Mesendoderm (in vitro differentiated cells): Measurements from ENCODE around the gene SMURF1.

ENCODE experiments used
- DNase-seq: peaks from one replicate; pipeline ENCODE4 v3.0.0; 2013
- H2AK5ac ChIP-seq: 2 replicates; pipeline ENCODE4 v1.6.1; 2013; ENCODE audit warnings: low read length, inconsistent platforms
- H2BK120ac ChIP-seq: 2 replicates; pipeline ENCODE4 v1.6.1; 2013; ENCODE audit warnings: low read depth, mild to moderate bottlenecking, low read length, moderate library complexity, mixed read lengths
- H2BK15ac ChIP-seq: replicated peaks from 2 replicates; pipeline ENCODE4 v1.6.1; 2013; ENCODE audit warnings: low read depth, mild to moderate bottlenecking, moderate library complexity
- H2BK5ac ChIP-seq: 2 replicates; pipeline ENCODE4 v1.6.1; 2013; ENCODE audit warnings: low read length, inconsistent platforms
- H3K18ac ChIP-seq: 2 replicates; pipeline ENCODE4 v1.6.1; 2013; ENCODE audit warnings: mild to moderate bottlenecking, low read length, mixed read lengths
- H3K23ac ChIP-seq: one replicate; pipeline ENCODE4 v1.6.1; 2013; ENCODE audit warnings: low read length
- H3K27ac ChIP-seq: 2 replicates; pipeline ENCODE4 v1.5.1; 2013; ENCODE audit warnings: low read depth, mild to moderate bottlenecking, inconsistent platforms, low read length, moderate library complexity
- H3K27me3 ChIP-seq: 2 replicates; pipeline ENCODE4 v1.6.1; 2013; ENCODE audit warnings: low read length, control low read depth, mild to moderate bottlenecking, inconsistent platforms; ENCODE audit not compliant: insufficient read depth, poor library complexity
- H3K36me3 ChIP-seq: 2 replicates; pipeline ENCODE4 v1.6.1; 2013; ENCODE audit warnings: low read length, inconsistent platforms; ENCODE audit not compliant: control insufficient read depth, insufficient read depth
- H3K4ac ChIP-seq: one replicate; pipeline ENCODE4 v1.6.1; 2013; ENCODE audit warnings: low read depth, mild to moderate bottlenecking, low read length, moderate library complexity
- H3K4me1 ChIP-seq: 2 replicates; pipeline ENCODE4 v1.6.1; 2013; ENCODE audit warnings: low read depth, low read length, inconsistent platforms; ENCODE audit not compliant: control insufficient read depth
- H3K4me2 ChIP-seq: 2 replicates; pipeline ENCODE4 v1.6.1; 2013; ENCODE audit warnings: low read length
- H3K4me3 ChIP-seq: 2 replicates; pipeline ENCODE4 v1.5.1; 2013; ENCODE audit warnings: mild to moderate bottlenecking, low read length
- H3K56ac ChIP-seq: one replicate; pipeline ENCODE4 v1.6.1; 2013; ENCODE audit warnings: low read length
- H3K79me1 ChIP-seq: 2 replicates; pipeline ENCODE4 v1.6.1; 2013; ENCODE audit warnings: low read length, inconsistent platforms
- H3K79me2 ChIP-seq: 2 replicates; pipeline ENCODE4 v1.6.1; 2013; ENCODE audit warnings: mild to moderate bottlenecking, low read length; ENCODE audit not compliant: control insufficient read depth, insufficient read depth
- H3K9ac ChIP-seq: 2 replicates; pipeline ENCODE4 v1.6.1; 2013; ENCODE audit warnings: low read length, inconsistent platforms
- H4K5ac ChIP-seq: one replicate; pipeline ENCODE4 v1.6.1; 2013; ENCODE audit warnings: low read length
- H4K8ac ChIP-seq: one replicate; pipeline ENCODE4 v1.6.1; 2013; ENCODE audit warnings: low read depth, mild to moderate bottlenecking, control low read depth, low read length, moderate library complexity
- WGBS: extraction: QIAGEN DNeasy Blood & Tissue Kit; methylation state at CpG from one replicate; pipeline ENCODE4 v1.1.7; 2013; ENCODE audit warnings: low lambda C conversion rate, missing lambda C conversion rate; ENCODE audit not compliant: insufficient coverage; ENCODE audit errors: extremely low coverage; 5-methylcytosine and 5-hydroxymethylcytosine counted together

SMURF1 gene

DNA sequence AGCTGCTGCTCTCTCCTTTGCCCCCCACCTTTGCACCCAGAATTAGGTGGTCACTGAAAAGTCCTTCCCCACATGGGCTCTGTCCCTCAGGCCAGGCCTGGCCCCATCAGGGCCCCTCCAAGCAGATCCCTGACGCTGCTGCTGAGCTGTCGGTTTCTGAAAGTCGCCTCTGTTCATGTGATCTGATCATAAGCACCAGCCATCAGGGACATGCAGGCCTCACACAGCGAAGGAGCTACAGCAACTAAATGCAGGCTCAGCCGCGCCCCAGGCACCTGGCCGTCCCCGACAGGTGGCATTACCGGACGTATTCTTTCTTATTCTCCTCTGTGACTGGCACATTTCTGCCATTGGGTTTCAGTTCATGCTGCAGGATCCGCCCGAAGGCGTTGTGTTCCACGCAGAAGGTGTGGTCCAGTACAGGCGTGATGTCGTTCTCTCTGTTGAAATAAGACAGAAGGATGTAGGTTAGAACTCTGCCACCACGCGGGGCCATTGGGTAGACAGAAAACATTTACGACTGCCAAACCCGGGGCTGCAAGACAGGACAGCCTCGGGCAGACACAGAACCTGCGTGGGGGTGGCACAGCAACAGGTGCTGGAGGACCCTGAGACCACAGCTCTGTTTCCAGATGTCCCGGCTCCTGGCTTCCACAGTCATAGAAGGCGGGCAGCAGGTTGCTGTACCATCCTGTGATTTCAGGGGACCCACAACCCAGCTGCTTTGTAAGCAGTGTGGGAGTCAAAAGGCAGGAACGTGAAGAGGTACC lies 105.6 kb downstream of the SMURF1 start:
- Histone ChIP-seq H2BK15ac (no peak overlapping the region), H3K18ac (no peak overlapping the region), H3K4me1 (no peaks in the 10 kb centered on the region), H3K79me1 (no peaks in the 10 kb centered on the region), H3K23ac (no peak overlapping the region), H4K5ac (no peak overlapping the region), H3K4me3 (no peak overlapping the region), H3K4ac (no peak overlapping the region), H3K56ac (no peak overlapping the region), H3K79me2 (no peaks in the 10 kb centered on the region), H4K8ac (no peak overlapping the region), H3K36me3 (peaks cover 24% of the 10 kb centered on the region), H3K9ac (no peak overlapping the region), H3K27me3 (no peaks in the 10 kb centered on the region), H2AK5ac (no peak overlapping the region), H3K4me2 (no peak overlapping the region), H3K27ac (no peak overlapping the region), H2BK120ac (no peak overlapping the region), H2BK5ac (no peak overlapping the region)
- WGBS = no CpG with 5 or more reads among the region's 25 CpGs
- no peak for DNase-seq

DNA sequence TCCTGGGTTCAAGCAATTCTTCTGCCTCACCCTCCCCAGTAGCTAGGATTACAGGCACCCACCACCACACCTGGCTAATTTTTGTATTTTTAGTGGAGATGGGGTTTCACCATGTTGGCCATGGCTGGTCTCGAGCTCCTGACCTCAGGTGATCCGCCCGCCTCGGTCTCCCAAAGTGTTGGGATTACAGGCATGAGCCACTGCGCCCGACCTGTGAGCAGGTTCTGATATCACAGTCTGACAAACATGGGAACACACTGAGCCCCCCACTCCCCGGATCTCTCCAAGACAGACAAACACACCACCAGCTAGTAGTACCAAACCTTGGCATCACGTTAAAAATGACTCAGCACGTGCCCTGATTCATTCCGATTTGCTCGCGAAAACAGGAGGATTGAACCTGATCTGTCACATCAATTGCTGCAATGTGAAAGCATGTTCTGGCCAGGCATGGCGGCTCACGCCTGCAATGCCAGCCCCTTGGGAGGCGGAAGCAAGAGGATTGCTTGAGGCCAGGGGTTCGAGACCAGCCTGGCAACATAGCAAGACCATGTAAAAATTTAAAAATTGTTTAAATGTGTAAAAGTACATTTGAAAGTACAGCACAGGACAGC lies 106.5 kb downstream of the SMURF1 start:
- Histone ChIP-seq H4K8ac (no peak overlapping the region), H3K4me1 (no peaks in the 10 kb centered on the region), H2BK120ac (no peak overlapping the region), H2AK5ac (no peak overlapping the region), H2BK5ac (no peak overlapping the region), H3K56ac (no peak overlapping the region), H3K4ac (no peak overlapping the region), H3K36me3 (peaks cover 24% of the 10 kb centered on the region), H3K4me2 (no peak overlapping the region), H3K4me3 (no peak overlapping the region), H3K27ac (no peak overlapping the region), H4K5ac (no peak overlapping the region), H3K9ac (no peak overlapping the region), H3K79me2 (no peaks in the 10 kb centered on the region), H3K27me3 (no peaks in the 10 kb centered on the region), H3K79me1 (no peaks in the 10 kb centered on the region), H3K23ac (no peak overlapping the region), H3K18ac (no peak overlapping the region), H2BK15ac (no peak overlapping the region)
- WGBS = no CpG with 5 or more reads among the region's 16 CpGs
- DNase-seq = no peak

DNA sequence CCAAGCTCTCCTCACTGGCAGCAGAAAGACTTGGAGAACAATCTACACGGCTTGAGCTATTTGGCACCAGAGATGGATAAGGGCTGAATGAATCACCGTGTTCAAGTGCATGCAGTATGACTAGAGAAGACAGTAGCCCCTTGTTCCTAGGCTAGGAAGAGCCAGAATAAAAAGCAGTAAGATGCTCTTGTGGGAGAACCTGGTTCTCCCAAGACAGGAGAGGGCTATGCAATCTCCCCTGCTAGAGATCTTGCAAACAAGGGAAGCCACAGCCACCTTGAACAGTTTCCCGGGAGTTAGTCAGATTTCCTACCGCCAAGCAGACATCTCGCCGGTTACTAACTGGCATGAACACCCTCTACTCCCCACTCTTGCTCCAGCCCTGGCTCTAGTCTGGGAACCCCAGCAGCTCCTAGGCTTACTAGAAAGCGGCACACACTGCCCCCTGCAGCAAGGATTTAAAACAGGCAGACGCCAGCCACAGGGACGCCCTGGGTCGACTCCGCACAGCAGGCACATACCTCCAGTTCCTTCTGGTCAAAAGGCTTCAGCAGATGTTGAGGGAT lies 107.3 kb downstream of the SMURF1 start:
- no CpG with 5 or more reads among the region's 11 CpGs for WGBS
- H4K5ac ChIP-seq = no peak overlapping the region
- H3K56ac ChIP-seq = no peak overlapping the region
- no peak overlapping the region for H3K18ac ChIP-seq
- no peak overlapping the region for H3K4ac ChIP-seq
- H3K79me2 ChIP-seq = no peaks in the 10 kb centered on the region
- H3K4me3 ChIP-seq = no peak overlapping the region
- H3K4me1 ChIP-seq = no peaks in the 10 kb centered on the region
- no peaks in the 10 kb centered on the region for H3K79me1 ChIP-seq
- H3K4me2 ChIP-seq = no peak overlapping the region
- peaks cover 28% of the 10 kb centered on the region for H3K36me3 ChIP-seq
- DNase-seq = peak; percentile 75
- H2AK5ac ChIP-seq = no peak overlapping the region
- no peak overlapping the region for H2BK120ac ChIP-seq
- H3K9ac ChIP-seq = no peak overlapping the region
- no peak overlapping the region for H3K27ac ChIP-seq
- H2BK15ac ChIP-seq = no peak overlapping the region
- no peak overlapping the region for H3K23ac ChIP-seq
- no peak overlapping the region for H2BK5ac ChIP-seq
- no peak overlapping the region for H4K8ac ChIP-seq
- no peaks in the 10 kb centered on the region for H3K27me3 ChIP-seq

DNA sequence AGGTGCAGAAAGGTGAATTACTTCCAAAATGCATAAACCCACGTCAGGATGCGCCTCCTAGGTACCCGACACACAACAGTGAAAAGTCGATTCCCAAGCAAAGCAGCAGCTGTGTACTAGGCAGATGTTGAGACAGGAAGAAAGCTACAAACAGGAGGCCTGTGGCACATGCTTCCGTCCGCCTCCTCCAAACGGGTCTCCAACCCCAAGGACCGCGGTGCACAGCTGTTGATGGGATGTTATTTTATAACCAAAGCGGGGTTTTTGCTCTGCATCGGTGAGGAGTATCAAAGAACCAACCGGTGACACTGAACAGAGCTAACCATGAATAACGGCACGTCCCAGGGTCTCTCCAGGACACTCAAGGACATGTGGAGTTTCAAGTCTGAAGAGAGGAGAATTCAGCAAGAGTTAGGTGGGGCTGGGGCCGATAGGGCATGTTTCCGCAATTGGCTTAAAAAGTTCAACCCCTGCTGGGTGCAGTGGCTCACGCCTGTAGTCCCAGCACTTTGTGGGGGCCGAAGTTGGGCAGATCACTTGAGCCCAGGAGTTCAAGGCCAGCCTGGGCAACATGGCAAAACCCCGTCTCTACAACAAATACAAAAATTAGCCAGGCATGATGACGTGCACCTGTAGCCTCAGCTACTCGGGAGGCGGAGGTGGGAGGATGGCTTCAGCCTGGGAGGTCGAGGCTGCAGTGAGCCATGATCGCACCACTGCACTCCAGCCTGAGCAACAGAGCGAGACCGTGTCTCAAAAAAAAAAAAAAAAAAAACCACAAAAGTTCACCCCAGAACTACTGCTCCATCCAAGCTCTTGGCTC lies 108.0 kb downstream of the SMURF1 start:
- no CpG with 5 or more reads among the region's 26 CpGs for WGBS
- no peaks in the 10 kb centered on the region for H3K79me2 ChIP-seq
- no peak overlapping the region for H2BK5ac ChIP-seq
- no peak overlapping the region for H3K4ac ChIP-seq
- no peaks in the 10 kb centered on the region for H3K27me3 ChIP-seq
- no peak overlapping the region for H3K4me3 ChIP-seq
- no peak overlapping the region for H2BK15ac ChIP-seq
- H3K4me1 ChIP-seq = no peaks in the 10 kb centered on the region
- no peak overlapping the region for H3K27ac ChIP-seq
- no peak overlapping the region for H3K18ac ChIP-seq
- H2BK120ac ChIP-seq = no peak overlapping the region
- no peak overlapping the region for H3K9ac ChIP-seq
- H4K8ac ChIP-seq = no peak overlapping the region
- no peak overlapping the region for H4K5ac ChIP-seq
- H2AK5ac ChIP-seq = no peak overlapping the region
- no peak overlapping the region for H3K4me2 ChIP-seq
- peaks cover 31% of the 10 kb centered on the region for H3K36me3 ChIP-seq
- no peaks in the 10 kb centered on the region for H3K79me1 ChIP-seq
- no peak for DNase-seq
- no peak overlapping the region for H3K23ac ChIP-seq
- H3K56ac ChIP-seq = no peak overlapping the region

DNA sequence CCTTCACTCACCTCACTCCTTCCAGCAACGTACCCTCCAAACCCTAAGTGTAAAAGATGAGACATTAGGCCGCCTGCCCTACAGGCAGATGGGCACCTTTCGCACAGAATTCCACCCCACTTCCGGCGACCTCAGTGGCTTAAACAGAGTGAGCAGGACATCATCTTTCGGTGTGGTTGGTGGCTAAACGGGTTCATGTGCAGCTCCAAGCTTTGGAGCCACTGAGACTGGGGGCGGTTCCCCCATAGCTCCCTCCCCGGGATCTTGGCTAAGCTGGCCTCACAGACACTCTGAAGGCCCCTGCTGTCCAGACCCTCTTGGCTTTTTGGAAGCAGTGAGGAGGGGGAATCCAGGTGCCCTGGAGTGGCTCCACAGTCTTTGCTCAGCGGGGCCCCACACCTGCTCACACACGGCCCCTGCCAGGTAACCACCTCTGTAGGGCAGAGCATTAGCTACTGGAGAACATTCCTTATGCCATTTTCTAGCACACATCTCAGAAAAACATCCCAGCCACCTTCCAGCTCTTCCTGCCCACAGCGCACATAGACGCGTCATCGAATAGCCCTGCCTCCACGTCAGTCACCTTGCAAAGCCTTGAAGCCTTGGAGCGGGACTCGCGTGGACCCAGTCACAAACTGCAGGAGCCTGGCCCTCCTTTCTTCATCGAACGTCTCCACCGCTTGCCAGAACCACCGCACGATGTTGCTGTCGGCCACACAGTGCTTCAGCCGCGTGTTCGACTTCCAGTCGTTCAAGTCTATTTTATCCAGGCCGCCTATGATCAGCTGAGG lies 108.8 kb downstream of the SMURF1 start:
- no peak overlapping the region for H2BK120ac ChIP-seq
- no peak overlapping the region for H3K4me3 ChIP-seq
- no peaks in the 10 kb centered on the region for H3K4me1 ChIP-seq
- no peaks in the 10 kb centered on the region for H3K79me2 ChIP-seq
- H3K27me3 ChIP-seq = no peaks in the 10 kb centered on the region
- H2BK5ac ChIP-seq = no peak overlapping the region
- H2AK5ac ChIP-seq = no peak overlapping the region
- no peaks in the 10 kb centered on the region for H3K79me1 ChIP-seq
- no peak overlapping the region for H2BK15ac ChIP-seq
- no CpG with 5 or more reads among the region's 30 CpGs for WGBS
- H3K36me3 ChIP-seq = peaks cover 34% of the 10 kb centered on the region
- H3K27ac ChIP-seq = no peak overlapping the region
- no peak overlapping the region for H3K23ac ChIP-seq
- H3K4me2 ChIP-seq = no peak overlapping the region
- no peak overlapping the region for H3K4ac ChIP-seq
- no peak overlapping the region for H4K8ac ChIP-seq
- no peak overlapping the region for H4K5ac ChIP-seq
- H3K18ac ChIP-seq = no peak overlapping the region
- H3K9ac ChIP-seq = no peak overlapping the region
- no peak for DNase-seq
- no peak overlapping the region for H3K56ac ChIP-seq
